HCT116 (cell line): ENCODE measurements around the gene FAM221A. TPM values are rescaled to one million over a fixed set of nuclear protein-coding genes. Genes with fewer than 3 reads are reported as not detected.

Experiments used
- ATAC-seq: fragments of 200-7000 bp; cut with Tn5 transposase; 2 replicates; pipeline ENCODE4 v1.9.1; 2020; ENCODE audit warnings: mild to moderate bottlenecking, moderate library complexity
- BruUV-seq: library from RNA; stranded (reverse); fragments of 400-500 nt; replicated peaks from 2 replicates; lab custom pipeline; 2021; lab: Mats Ljungman, UMichigan
- CTCF ChIA-PET: fragments of 300-600 bp; sonication (Branson Sonifier 250); formaldehyde crosslinking; loops from one replicate; lab custom pipeline; 2021; ENCODE audit warnings: antibody characterized with exemption; lab: Charles Lee
- POLR2A ChIA-PET: fragments of 300-600, 350-600 bp; sonication (Branson Sonifier 250); formaldehyde crosslinking; loops from one replicate; lab custom pipeline; 2021; ENCODE audit warnings: antibody characterized with exemption; lab: Charles Lee
- RAD21 ChIA-PET, 2 experiments: fragments of 300-600 bp; sonication (Branson Sonifier 250); formaldehyde crosslinking; loops; one replicate each; lab custom pipeline; 2023; ENCODE audit warnings: low total read pairs in 2 of 2; ENCODE audit not compliant: uncharacterized antibody in 2 of 2, unreplicated experiment in 2 of 2, low non-redundant PET in 1 of 2; lab: Charles Lee
- DNase-seq: peaks from one replicate; pipeline ENCODE4 v3.0.0-alpha.2; 2010; ENCODE audit warnings: low read depth, low spot score
- H2AFZ ChIP-seq: fragments of 200-600 bp; shearing (Covaris generic), sonication (generic); 2 replicates; pipeline ENCODE4 v1.6.1; 2017; ENCODE audit warnings: low read depth, mixed run types, mixed read lengths, antibody characterized with exemption, low read length; ENCODE audit not compliant: poor library complexity, severe bottlenecking
- H3K27ac ChIP-seq: 2 replicates; pipeline ENCODE4 v1.5.1; 2012; ENCODE audit warnings: low read depth, low read length
- H3K27me3 ChIP-seq: fragments of 200-600 bp; sonication (generic); 2 replicates; pipeline ENCODE4 v1.6.1; 2016; ENCODE audit warnings: mixed run types, low read length, mixed read lengths; ENCODE audit not compliant: insufficient read depth
- H3K36me3 ChIP-seq, 2 experiments: fragments of 200-500 bp in 1 of 2; fragments of 200-600 bp in 1 of 2; sonication (Bioruptor generic) in 1 of 2; sonication (generic) in 1 of 2; 2 replicates each; pipeline versions ENCODE4 v1.5.1 to v1.6.1; 2014 to 2016; ENCODE audit warnings: low read length in 2 of 2, inconsistent platforms in 1 of 2, mixed read lengths in 1 of 2, mixed run types in 1 of 2; ENCODE audit not compliant: insufficient read depth in 2 of 2, control insufficient read depth in 1 of 2
- H3K4me1 ChIP-seq, 2 experiments: fragments of 200-600 bp in 1 of 2; sonication (generic) in 1 of 2; 2 replicates each; pipeline versions ENCODE4 v1.5.1 to v1.6.1; 2012 to 2017; ENCODE audit warnings: low read length in 2 of 2, inconsistent platforms in 1 of 2, mild to moderate bottlenecking in 1 of 2, mixed read lengths in 1 of 2, mixed run types in 1 of 2, moderate library complexity in 1 of 2; ENCODE audit not compliant: insufficient read depth in 2 of 2, control insufficient read depth in 1 of 2
- H3K4me2 ChIP-seq: fragments of 200-600 bp; sonication (generic); 2 replicates; pipeline ENCODE4 v1.6.1; 2017; ENCODE audit warnings: mixed run types, low read length, mixed read lengths
- H3K4me3 ChIP-seq, 2 experiments: fragments of 200-600 bp in 1 of 2; sonication (generic) in 1 of 2; replicated peaks in 1 of 2; 2 replicates each; pipeline ENCODE4 v1.5.1; 2011 to 2016; ENCODE audit warnings: low read length in 2 of 2, control low read depth in 1 of 2, low read depth in 1 of 2, mild to moderate bottlenecking in 1 of 2, mixed read lengths in 1 of 2, mixed run types in 1 of 2
- H3K79me2 ChIP-seq: fragments of 200-600 bp; sonication (generic); 2 replicates; pipeline ENCODE4 v1.6.1; 2017; ENCODE audit warnings: mild to moderate bottlenecking, mixed run types, low read length, moderate library complexity, mixed read lengths; ENCODE audit not compliant: insufficient read depth
- H3K9ac ChIP-seq: fragments of 200-600 bp; sonication (generic); 2 replicates; pipeline ENCODE4 v1.6.1; 2016; ENCODE audit warnings: low read length, mixed read lengths
- H3K9me2 ChIP-seq: fragments of 200-600 bp; sonication (generic), shearing (Covaris generic); 2 replicates; pipeline ENCODE4 v1.6.1; 2017; ENCODE audit warnings: mixed run types, mild to moderate bottlenecking, moderate library complexity; ENCODE audit not compliant: insufficient read depth
- H3K9me3 ChIP-seq, 2 experiments: fragments of 200-500 bp in 1 of 2; fragments of 200-600 bp in 1 of 2; sonication (Bioruptor generic) in 1 of 2; sonication (generic) in 1 of 2; 2 replicates each; pipeline ENCODE4 v1.6.1; 2014 to 2017; ENCODE audit warnings: low read length in 2 of 2, mixed read lengths in 2 of 2, inconsistent platforms in 1 of 2, low read depth in 1 of 2, mild to moderate bottlenecking in 1 of 2, mixed run types in 1 of 2, moderate library complexity in 1 of 2; ENCODE audit not compliant: control insufficient read depth in 1 of 2, insufficient read depth in 1 of 2
- H4K20me1 ChIP-seq: fragments of 200-600 bp; sonication (generic), shearing (Covaris generic); 2 replicates; pipeline ENCODE4 v1.6.1; 2017; ENCODE audit warnings: mixed run types, mild to moderate bottlenecking, moderate library complexity; ENCODE audit not compliant: insufficient read depth
- CEBPB ChIP-seq: IDR thresholded peaks from 2 replicates; pipeline ENCODE4 v1.6.1; 2012; ENCODE audit warnings: low read depth
- CTCF ChIP-seq, 3 experiments: fragments of 200-600 bp in 1 of 3; sonication (generic) in 1 of 3; IDR thresholded peaks in 2 of 3; conservative IDR thresholded peaks in 1 of 3; 2 replicates each; pipeline ENCODE4 v1.5.1; 2012 to 2017; ENCODE audit warnings: low read depth in 2 of 3, low read length in 2 of 3, antibody characterized with exemption in 1 of 3, borderline replicate concordance in 1 of 3, control low read depth in 1 of 3, mild to moderate bottlenecking in 1 of 3, mixed read lengths in 1 of 3, mixed run types in 1 of 3, moderate library complexity in 1 of 3; ENCODE audit not compliant: insufficient read depth in 1 of 3
- EGR1 ChIP-seq: IDR thresholded peaks from 2 replicates; pipeline ENCODE4 v1.6.1; 2012; ENCODE audit warnings: low read depth
- ELF1 ChIP-seq: IDR thresholded peaks from 2 replicates; pipeline ENCODE4 v1.6.1; 2012; ENCODE audit warnings: low read depth, borderline replicate concordance
- EZH2phosphoT487 ChIP-seq: fragments of 200-600 bp; IDR thresholded peaks from 2 replicates; pipeline ENCODE4 v1.6.1; 2018; ENCODE audit warnings: antibody characterized with exemption, borderline replicate concordance
- FOSL1 ChIP-seq: IDR thresholded peaks from 2 replicates; pipeline ENCODE4 v1.6.1; 2012; ENCODE audit warnings: low read depth
- JUND ChIP-seq: IDR thresholded peaks from 2 replicates; pipeline ENCODE4 v1.6.1; 2012
- MAX ChIP-seq: IDR thresholded peaks from 2 replicates; pipeline ENCODE4 v1.6.1; 2012
- POLR2AphosphoS5 ChIP-seq: IDR thresholded peaks from 2 replicates; pipeline ENCODE4 v1.6.1; 2011; ENCODE audit warnings: mild to moderate bottlenecking, low read depth, low read length, moderate library complexity
- REST ChIP-seq: IDR thresholded peaks from 2 replicates; pipeline ENCODE4 v1.6.1; 2012; ENCODE audit warnings: low read depth
- SIN3A ChIP-seq: IDR thresholded peaks from 2 replicates; pipeline ENCODE4 v1.6.1; 2012; ENCODE audit warnings: low read depth
- SP1 ChIP-seq: IDR thresholded peaks from 2 replicates; pipeline ENCODE4 v1.6.1; 2012; ENCODE audit warnings: low read depth
- TCF7L2 ChIP-seq: IDR thresholded peaks from 2 replicates; pipeline ENCODE4 v1.7.0; 2011; ENCODE audit warnings: borderline replicate concordance, inconsistent platforms; ENCODE audit not compliant: insufficient read depth, insufficient read length; ENCODE audit errors: extremely low read depth
- ZBTB33 ChIP-seq: IDR thresholded peaks from 2 replicates; pipeline ENCODE4 v1.6.1; 2011; ENCODE audit warnings: mild to moderate bottlenecking, low read length, moderate library complexity; ENCODE audit not compliant: insufficient replicate concordance; ENCODE audit errors: extremely low read depth
- ZFX ChIP-seq: fragments of 450-650 bp; IDR thresholded peaks from 2 replicates; pipeline ENCODE4 v1.6.1; 2017
- ZNF274 ChIP-seq: fragments of 200-500 bp; sonication (Bioruptor generic); IDR thresholded peaks from 2 replicates; pipeline ENCODE4 v1.6.1; 2014; ENCODE audit warnings: mild to moderate bottlenecking, low read depth, low read length, inconsistent platforms
- intact Hi-C: fragments of 100-400 bp; cut with micrococcal nuclease; formaldehyde crosslinking; loops from 2 replicates; pipeline ENCODE4 v1.10.0; 2022
- total RNA-seq: library from RNA; stranded (reverse); gene quantifications from one replicate; pipeline ENCODE4 v1.2.1, GENCODE V29; 2021; ENCODE audit not compliant: unreplicated experiment

FAM221A gene
- total RNA-seq, 1 experiment from 2014 or later: 2.2 TPM

- ChIA-PET RAD21 (no interaction called here), POLR2A (no interaction called here), CTCF (no interaction called here)
- intact Hi-C loops: no loop called here
- Histone ChIP-seq H3K4me1 (peaks cover 0 to 14% of the 10 kb centered on the region in 2 experiments; a peak in 2 of 4 replicates), H3K4me3 (no peak overlapping the region), H2AFZ (no peak overlapping the region), H3K9ac (no peak overlapping the region), H3K9me3 (no peaks in the 10 kb centered on the region), H4K20me1 (no peaks in the 10 kb centered on the region), H3K27me3 (no peaks in the 10 kb centered on the region), H3K27ac (no peak overlapping the region), H3K9me2 (no peaks in the 10 kb centered on the region), H3K4me2 (no peak overlapping the region), H3K79me2 (no peaks in the 10 kb centered on the region), H3K36me3 (no peaks in the 10 kb centered on the region)
- no peak for ATAC-seq
- DNase-seq: no peak
- no TSS peak for BruUV-seq
- no peak for TF ChIP-seq EZH2phosphoT487
- TF ChIP-seq ELF1: no peak
- no peak for TF ChIP-seq MAX
- no peak for TF ChIP-seq SP1
- TF ChIP-seq JUND: no peak
- TF ChIP-seq EGR1: no peak
- no peak for TF ChIP-seq SIN3A
- TF ChIP-seq FOSL1: no peak
- no peak for TF ChIP-seq ZNF274
- TF ChIP-seq REST: no peak
- no peak for TF ChIP-seq ZFX
- no peak for TF ChIP-seq CEBPB
- no peak for TF ChIP-seq CTCF (IDR thresholded peaks at IDR 0.05 in 2 of 3, conservative IDR thresholded peaks at IDR 0.05 in 1 of 3; ENCODE audit: borderline replicate concordance in 1 of 3, insufficient read depth in 1 of 3, low read depth in 2 of 3, low read length in 2 of 3)
- TF ChIP-seq POLR2AphosphoS5: no peak
- TF ChIP-seq TCF7L2: no peak
- TF ChIP-seq ZBTB33: no peak
Observed at GRCh38 chr7:23717788-23718187, 37.8 kb downstream of the FAM221A start.
